HL-60 (cell line): ENCODE measurements around the gene ADAMTS14.
A peak's percentile ranks its signal among the peaks of the same experiment; 100 is the strongest.

Experiments
- DNase-seq, 2 experiments: peaks; one replicate each; pipeline ENCODE4 v3.0.0-alpha.2; 2010 to 2020; ENCODE audit warnings: low read depth in 1 of 2, low spot score in 1 of 2
- H3K27ac ChIP-seq: fragments of 250-450 bp; sonication (Bioruptor Pico); replicated peaks from 2 replicates; pipeline ENCODE4 v1.5.1; 2020; ENCODE audit warnings: mild to moderate bottlenecking, moderate library complexity
- H3K27me3 ChIP-seq: fragments of 250-450 bp; sonication (Bioruptor Pico); 2 replicates; pipeline ENCODE4 v1.5.1; 2021; ENCODE audit warnings: mild to moderate bottlenecking, moderate library complexity; ENCODE audit not compliant: insufficient read depth, poor library complexity, severe bottlenecking
- H3K4me3 ChIP-seq: replicated peaks from 2 replicates; pipeline ENCODE4 v1.5.1; 2011; ENCODE audit warnings: mild to moderate bottlenecking, control low read depth, low read length; ENCODE audit not compliant: insufficient read depth
- CTCF ChIP-seq: IDR thresholded peaks from one replicate; pipeline ENCODE4 v1.5.1; 2011; ENCODE audit warnings: low read length, control low read depth, inconsistent platforms; ENCODE audit not compliant: insufficient read depth
- GABPA ChIP-seq: IDR thresholded peaks from 2 replicates; pipeline ENCODE4 v1.6.1; 2012; ENCODE audit warnings: low read depth
- POLR2AphosphoS5 ChIP-seq: IDR thresholded peaks from 2 replicates; pipeline ENCODE4 v1.6.1; 2012; ENCODE audit warnings: low read depth
- REST ChIP-seq: IDR thresholded peaks from 2 replicates; pipeline ENCODE4 v1.6.1; 2012; ENCODE audit warnings: low read depth; ENCODE audit not compliant: insufficient replicate concordance
- SPI1 ChIP-seq: IDR thresholded peaks from 2 replicates; pipeline ENCODE4 v1.6.1; 2012; ENCODE audit warnings: low read depth, mild to moderate bottlenecking, borderline replicate concordance

ADAMTS14 gene

GRCh38 chr10:70758757-70759514, 86.6 kb downstream of the ADAMTS14 start:
- Histone ChIP-seq H3K27me3 (no peaks in the 10 kb centered on the region), H3K4me3 (no peak overlapping the region), H3K27ac (no peak overlapping the region; the same call in 1 of the 2 replicates)
- TF ChIP-seq CTCF (peak; percentile 67), SPI1 (no peak)
- peak; percentile 45 to 72 for DNase-seq

GRCh38 chr10:70759781-70760180, 87.5 kb downstream of the ADAMTS14 start:
- peak; percentile 60; the same call in 1 of the 2 replicates for TF ChIP-seq POLR2AphosphoS5
- no peak for TF ChIP-seq SPI1
- peak; percentile 85 to 88 for DNase-seq
- no peak overlapping the region for H3K4me3 ChIP-seq
- H3K27ac ChIP-seq = no peak overlapping the region; the same call in 1 of the 2 replicates
- no peaks in the 10 kb centered on the region for H3K27me3 ChIP-seq

- DNase-seq = no peak
- TF ChIP-seq REST (no peak), POLR2AphosphoS5 (no peak), CTCF (no peak), GABPA (no peak), SPI1 (no peak)
These were observed 88.0 kb downstream of the ADAMTS14 start for GRCh38 chr10:70760271-70760787.

GRCh38 chr10:70761031-70761601, 88.8 kb downstream of the ADAMTS14 start:
- no peak overlapping the region for H3K4me3 ChIP-seq
- TF ChIP-seq REST = no peak
- TF ChIP-seq POLR2AphosphoS5 = no peak
- TF ChIP-seq GABPA = no peak
- H3K27ac ChIP-seq = no peak overlapping the region
- H3K27me3 ChIP-seq = no peaks in the 10 kb centered on the region
- no peak for DNase-seq

More at GRCh38 chr10:70760271-70760787, 88.0 kb downstream of the ADAMTS14 start:
- Histone ChIP-seq H3K27ac (no peak overlapping the region), H3K4me3 (no peak overlapping the region), H3K27me3 (no peaks in the 10 kb centered on the region)
